KOPT-K1 (cell line): Measurements from ENCODE around the gene SLC51B.

Experiments used
- H3K27ac ChIP-seq: fragments of 200-600 bp; sonication (generic); 2 replicates; pipeline ENCODE4 v1.5.1; 2016; ENCODE audit warnings: antibody characterized with exemption, mild to moderate bottlenecking, low read depth, low read length; ENCODE audit not compliant: poor library complexity, severe bottlenecking
- H3K36me3 ChIP-seq: fragments of 200-600 bp; sonication (generic); 2 replicates; pipeline ENCODE4 v1.5.1; 2017; ENCODE audit warnings: antibody characterized with exemption, mild to moderate bottlenecking, low read length, moderate library complexity; ENCODE audit not compliant: insufficient read depth
- H3K9me3 ChIP-seq: fragments of 200-600 bp; sonication (generic); 2 replicates; pipeline ENCODE4 v1.5.1; 2017; ENCODE audit warnings: antibody characterized with exemption, low read length, mild to moderate bottlenecking; ENCODE audit not compliant: insufficient read depth, poor library complexity, severe bottlenecking

The SLC51B gene

GRCh38 chr15:65081270-65081669 is 36.1 kb downstream of the SLC51B start:
- no peaks in the 10 kb centered on the region for H3K9me3 ChIP-seq
- H3K36me3 ChIP-seq = no peaks in the 10 kb centered on the region
- H3K27ac ChIP-seq = no peak overlapping the region

- no peaks in the 10 kb centered on the region for H3K9me3 ChIP-seq
- H3K27ac ChIP-seq = no peak overlapping the region
- H3K36me3 ChIP-seq = no peaks in the 10 kb centered on the region
Measured at GRCh38 chr15:65081758-65082157, 36.6 kb downstream of the SLC51B start.

- Histone ChIP-seq H3K36me3 (no peaks in the 10 kb centered on the region), H3K9me3 (no peaks in the 10 kb centered on the region), H3K27ac (no peak overlapping the region)
Measured at GRCh38 chr15:65082303-65082953, 37.2 kb downstream of the SLC51B start.

GRCh38 chr15:65083262-65083701 is 38.1 kb downstream of the SLC51B start:
- Histone ChIP-seq H3K36me3 (no peaks in the 10 kb centered on the region), H3K27ac (no peak overlapping the region), H3K9me3 (no peaks in the 10 kb centered on the region)

- Histone ChIP-seq H3K9me3 (no peaks in the 10 kb centered on the region), H3K36me3 (no peaks in the 10 kb centered on the region), H3K27ac (no peak overlapping the region)
Measured at GRCh38 chr15:65084500-65085206, 39.5 kb downstream of the SLC51B start.

GRCh38 chr15:65085207-65085753 is 40.1 kb downstream of the SLC51B start:
- no peaks in the 10 kb centered on the region for H3K9me3 ChIP-seq
- no peak overlapping the region for H3K27ac ChIP-seq
- H3K36me3 ChIP-seq = no peaks in the 10 kb centered on the region

GRCh38 chr15:65085990-65086679 is 40.9 kb downstream of the SLC51B start:
- no peak overlapping the region for H3K27ac ChIP-seq
- H3K36me3 ChIP-seq = no peaks in the 10 kb centered on the region
- H3K9me3 ChIP-seq = no peaks in the 10 kb centered on the region

- H3K9me3 ChIP-seq = no peaks in the 10 kb centered on the region
- no peaks in the 10 kb centered on the region for H3K36me3 ChIP-seq
- no peak overlapping the region for H3K27ac ChIP-seq
Measured at GRCh38 chr15:65086680-65087111, 41.5 kb downstream of the SLC51B start.

- H3K36me3 ChIP-seq = no peaks in the 10 kb centered on the region
- no peak overlapping the region for H3K27ac ChIP-seq
- no peaks in the 10 kb centered on the region for H3K9me3 ChIP-seq
Measured at GRCh38 chr15:65087411-65087810, 42.2 kb downstream of the SLC51B start.

- H3K9me3 ChIP-seq = no peaks in the 10 kb centered on the region
- H3K27ac ChIP-seq = no peak overlapping the region
- H3K36me3 ChIP-seq = no peaks in the 10 kb centered on the region
Measured at GRCh38 chr15:65087873-65088642, 42.9 kb downstream of the SLC51B start.

GRCh38 chr15:65088643-65089021 is 43.4 kb downstream of the SLC51B start:
- no peaks in the 10 kb centered on the region for H3K36me3 ChIP-seq
- H3K9me3 ChIP-seq = no peaks in the 10 kb centered on the region
- no peak overlapping the region for H3K27ac ChIP-seq

GRCh38 chr15:65089206-65089824 is 44.1 kb downstream of the SLC51B start:
- H3K27ac ChIP-seq = no peak overlapping the region
- no peaks in the 10 kb centered on the region for H3K9me3 ChIP-seq
- H3K36me3 ChIP-seq = no peaks in the 10 kb centered on the region

- no peaks in the 10 kb centered on the region for H3K36me3 ChIP-seq
- no peak overlapping the region for H3K27ac ChIP-seq
- H3K9me3 ChIP-seq = no peaks in the 10 kb centered on the region
Measured at GRCh38 chr15:65091946-65092770, 47.0 kb downstream of the SLC51B start.
